H1 (cell line): ENCODE data around the gene GATAD2B. TPM values are rescaled to one million over a fixed set of nuclear protein-coding genes. Genes with fewer than 3 reads are reported as not detected.

Source experiments
- CTCF ChIA-PET: fragments of 300-600 bp; sonication (Branson Sonifier 250); formaldehyde crosslinking; loops from one replicate; lab custom pipeline; 2021; ENCODE audit not compliant: partially characterized antibody; lab: Charles Lee
- POLR2A ChIA-PET: fragments of 300-600 bp; sonication (Branson Sonifier 250); formaldehyde crosslinking; loops from one replicate; lab custom pipeline; 2021; ENCODE audit warnings: inconsistent platforms; ENCODE audit not compliant: partially characterized antibody; lab: Charles Lee
- DNase-seq, 2 experiments: peaks; one replicate each; pipeline versions ENCODE4 v3.0.0 to v3.0.0-alpha.2; 2010 to 2022; ENCODE audit warnings: low spot score in 2 of 2, low read depth in 1 of 2, mixed read lengths in 1 of 2
- FAIRE-seq: peaks from 2 replicates; lab custom pipeline; 2011; peaks lifted over from hg19 to GRCh38; lab: Jason Lieb, UNC
- H2AFZ ChIP-seq: 2 replicates; pipeline ENCODE4 v1.8.1; 2012; ENCODE audit warnings: low read length, inconsistent platforms
- H2AK5ac ChIP-seq: 2 replicates; pipeline ENCODE4 v1.6.1; 2013; ENCODE audit warnings: low read depth, low read length
- H2BK120ac ChIP-seq: replicated peaks from 2 replicates; pipeline ENCODE3; 2013; ENCODE audit warnings: low read depth, low read length, inconsistent platforms
- H2BK12ac ChIP-seq: 2 replicates; pipeline ENCODE4 v1.6.1; 2013; ENCODE audit warnings: low read depth, low read length
- H2BK15ac ChIP-seq: 2 replicates; pipeline ENCODE4 v1.6.1; 2013; ENCODE audit warnings: low read length
- H2BK20ac ChIP-seq: 2 replicates; pipeline ENCODE4 v1.6.1; 2013; ENCODE audit warnings: low read length
- H2BK5ac ChIP-seq: 2 replicates; pipeline ENCODE4 v1.6.1; 2013; ENCODE audit warnings: low read depth, low read length
- H3K14ac ChIP-seq: 2 replicates; pipeline ENCODE4 v1.6.1; 2013; ENCODE audit warnings: inconsistent platforms; ENCODE audit not compliant: insufficient read length
- H3K18ac ChIP-seq: 2 replicates; pipeline ENCODE4 v1.6.1; 2013; ENCODE audit warnings: low read length; ENCODE audit errors: extremely low read depth
- H3K23ac ChIP-seq: 2 replicates; pipeline ENCODE4 v1.6.1; 2013; ENCODE audit warnings: inconsistent platforms; ENCODE audit not compliant: insufficient read length
- H3K23me2 ChIP-seq: 2 replicates; pipeline ENCODE4 v1.6.1; 2013; ENCODE audit warnings: low read depth, low read length
- H3K27ac ChIP-seq: 2 replicates; pipeline ENCODE4 v1.6.1; 2011; ENCODE audit warnings: low read depth, low read length, inconsistent platforms
- H3K27me3 ChIP-seq, 4 experiments: replicated peaks in 1 of 4; 1 replicate in 1 of 4; 2 replicates in 3 of 4; pipeline versions ENCODE4 v1.6.1 to v1.8.1; 2011 to 2013; ENCODE audit warnings: low read length in 3 of 4, mild to moderate bottlenecking in 3 of 4, inconsistent platforms in 2 of 4, mixed read lengths in 2 of 4, moderate library complexity in 1 of 4; ENCODE audit not compliant: control insufficient read depth in 3 of 4, insufficient read depth in 3 of 4; ENCODE audit errors: extremely low read depth in 1 of 4
- H3K36me3 ChIP-seq, 4 experiments: 2 replicates each; pipeline versions ENCODE4 v1.6.1 to v1.8.1; 2011 to 2013; ENCODE audit warnings: mild to moderate bottlenecking in 4 of 4, low read length in 3 of 4, moderate library complexity in 2 of 4, control low read depth in 1 of 4, inconsistent platforms in 1 of 4; ENCODE audit not compliant: insufficient read depth in 4 of 4, control insufficient read depth in 2 of 4
- H3K4ac ChIP-seq: replicated peaks from 2 replicates; pipeline ENCODE3; 2013; ENCODE audit warnings: low read length, low read depth, mixed read lengths, inconsistent platforms; ENCODE audit not compliant: insufficient read length
- H3K4me1 ChIP-seq, 4 experiments: replicated peaks in 1 of 4; 1 replicate in 1 of 4; 2 replicates in 3 of 4; pipeline versions ENCODE4 v1.6.1 to v1.8.1; 2011 to 2013; ENCODE audit warnings: low read length in 3 of 4, inconsistent platforms in 2 of 4, mixed read lengths in 1 of 4; ENCODE audit not compliant: insufficient read depth in 4 of 4, control insufficient read depth in 3 of 4
- H3K4me2 ChIP-seq, 2 experiments: 2 replicates each; pipeline versions ENCODE4 v1.6.1 to v1.8.1; 2011 to 2013; ENCODE audit warnings: low read depth in 2 of 2, low read length in 2 of 2, control low read depth in 1 of 2, inconsistent platforms in 1 of 2, mild to moderate bottlenecking in 1 of 2; ENCODE audit not compliant: insufficient read depth in 1 of 2
- H3K4me3 ChIP-seq, 4 experiments: fragments of 200-600, 300-600 bp in 1 of 4; sonication (generic), shearing (Covaris generic), sonication (Bioruptor Twin) in 1 of 4; 2 replicates each; pipeline versions ENCODE4 v1.5.1 to v1.8.1; 2011 to 2016; ENCODE audit warnings: low read length in 4 of 4, low read depth in 3 of 4, control low read depth in 2 of 4, inconsistent platforms in 2 of 4, mild to moderate bottlenecking in 2 of 4, mixed read lengths in 1 of 4, moderate library complexity in 1 of 4; ENCODE audit not compliant: insufficient read depth in 2 of 4; ENCODE audit errors: extremely low read depth in 1 of 4
- H3K56ac ChIP-seq: replicated peaks from 2 replicates; pipeline ENCODE3; 2013; ENCODE audit warnings: low read depth, mild to moderate bottlenecking, mixed read lengths, low read length, inconsistent platforms; ENCODE audit not compliant: insufficient read length
- H3K79me1 ChIP-seq: 2 replicates; pipeline ENCODE4 v1.6.1; 2013; ENCODE audit warnings: low read depth, low read length, control low read depth
- H3K79me2 ChIP-seq, 2 experiments: 2 replicates each; pipeline versions ENCODE4 v1.6.1 to v1.8.1; 2012 to 2013; ENCODE audit warnings: low read length in 2 of 2, mild to moderate bottlenecking in 2 of 2, inconsistent platforms in 1 of 2; ENCODE audit not compliant: insufficient read depth in 2 of 2, control insufficient read depth in 1 of 2
- H3K9ac ChIP-seq, 4 experiments: replicated peaks in 1 of 4; 1 replicate in 1 of 4; 2 replicates in 3 of 4; pipeline versions ENCODE4 v1.6.1 to v1.8.1; 2011 to 2013; ENCODE audit warnings: low read depth in 3 of 4, low read length in 3 of 4, control low read depth in 2 of 4, mild to moderate bottlenecking in 2 of 4, moderate library complexity in 2 of 4, inconsistent platforms in 1 of 4; ENCODE audit errors: extremely low read depth in 1 of 4
- H3K9me3 ChIP-seq, 2 experiments: 2 replicates each; pipeline versions ENCODE4 v1.6.1 to v1.8.1; 2012 to 2013; ENCODE audit warnings: mild to moderate bottlenecking in 2 of 2, moderate library complexity in 2 of 2, control low read depth in 1 of 2, inconsistent platforms in 1 of 2, low read depth in 1 of 2, low read length in 1 of 2, mixed read lengths in 1 of 2; ENCODE audit not compliant: insufficient read depth in 2 of 2
- H4K20me1 ChIP-seq, 2 experiments: replicated peaks in 1 of 2; 2 replicates each; pipeline versions ENCODE3 to v1.8.1; 2011 to 2013; ENCODE audit warnings: inconsistent platforms in 2 of 2, low read length in 2 of 2, mild to moderate bottlenecking in 1 of 2; ENCODE audit not compliant: insufficient read depth in 2 of 2, control insufficient read depth in 1 of 2
- H4K5ac ChIP-seq: 2 replicates; pipeline ENCODE4 v1.6.1; 2013; ENCODE audit warnings: low read length, low read depth, mixed read lengths, inconsistent platforms; ENCODE audit not compliant: insufficient read length
- H4K8ac ChIP-seq: 2 replicates; pipeline ENCODE4 v1.8.0; 2013; ENCODE audit warnings: mild to moderate bottlenecking, moderate library complexity, low read length, inconsistent platforms; ENCODE audit not compliant: insufficient read depth; ENCODE audit errors: extremely low read depth
- H4K91ac ChIP-seq: replicated peaks from 2 replicates; pipeline ENCODE3; 2013; ENCODE audit warnings: low read length, mixed read lengths, inconsistent platforms; ENCODE audit not compliant: insufficient read length
- CHD2 ChIP-seq: IDR thresholded peaks from 2 replicates; pipeline ENCODE4 v1.6.1; 2012; ENCODE audit warnings: low read length, improper control_type of control experiment
- CREB1 ChIP-seq: IDR thresholded peaks from 2 replicates; pipeline ENCODE4 v1.6.1; 2012; ENCODE audit warnings: inconsistent platforms
- CTBP2 ChIP-seq: IDR thresholded peaks from 2 replicates; pipeline ENCODE4 v1.7.0; 2011; ENCODE audit warnings: borderline replicate concordance, mild to moderate bottlenecking, moderate library complexity, mixed read lengths, low read length; ENCODE audit not compliant: insufficient read depth, insufficient read length
- CTCF ChIP-seq, 3 experiments: IDR thresholded peaks; 1 replicate in 2 of 3; 2 replicates in 1 of 3; pipeline versions ENCODE4 v1.5.1 to v1.6.1; 2011; ENCODE audit warnings: low read length in 3 of 3, mild to moderate bottlenecking in 3 of 3, inconsistent platforms in 2 of 3, low read depth in 1 of 3, moderate library complexity in 1 of 3; ENCODE audit not compliant: insufficient read depth in 1 of 3; ENCODE audit errors: control extremely low read depth in 1 of 3
- FOSL1 ChIP-seq: IDR thresholded peaks from 2 replicates; pipeline ENCODE4 v1.6.1; 2011; ENCODE audit warnings: mild to moderate bottlenecking, low read depth, low read length, moderate library complexity; ENCODE audit not compliant: insufficient read depth
- MAFK ChIP-seq: IDR thresholded peaks from 2 replicates; pipeline ENCODE4 v1.6.1; 2012; ENCODE audit warnings: low read depth, mild to moderate bottlenecking, improper control_type of control experiment, low read length
- NANOG ChIP-seq: IDR thresholded peaks from 2 replicates; pipeline ENCODE4 v1.6.1; 2011; ENCODE audit warnings: low read length, low read depth, mild to moderate bottlenecking, inconsistent platforms; ENCODE audit not compliant: insufficient read depth, poor library complexity, severe bottlenecking
- POU5F1 ChIP-seq: IDR thresholded peaks from 2 replicates; pipeline ENCODE4 v1.6.1; 2011; ENCODE audit warnings: low read depth, mild to moderate bottlenecking, low read length, moderate library complexity
- RAD21 ChIP-seq, 2 experiments: IDR thresholded peaks in 1 of 2; conservative IDR thresholded peaks in 1 of 2; 2 replicates each; pipeline ENCODE4 v1.6.1; 2011; ENCODE audit warnings: low read depth in 2 of 2, low read length in 2 of 2, improper control_type of control experiment in 1 of 2, inconsistent platforms in 1 of 2, mild to moderate bottlenecking in 1 of 2, moderate library complexity in 1 of 2
- SIX5 ChIP-seq: IDR thresholded peaks from 2 replicates; pipeline ENCODE4 v1.6.1; 2011; ENCODE audit warnings: mild to moderate bottlenecking, low read depth, low read length
- SP1 ChIP-seq: IDR thresholded peaks from 2 replicates; pipeline ENCODE4 v1.6.1; 2011; ENCODE audit warnings: low read depth, low read length
- SUZ12 ChIP-seq: fragments of 200-600 bp; sonication (generic); IDR thresholded peaks from 2 replicates; pipeline ENCODE4 v1.6.1; 2012; ENCODE audit warnings: mild to moderate bottlenecking, inconsistent platforms, low read length, moderate library complexity, mixed read lengths
- WGBS, 2 experiments: shearing (Covaris generic) in 1 of 2; methylation state at CpG; one replicate each; pipeline versions ENCODE4 v1.1.6 to v1.1.7; 2013 to 2015; ENCODE audit warnings: low lambda C conversion rate in 2 of 2, mixed read lengths in 2 of 2, inconsistent platforms in 1 of 2, low coverage in 1 of 2, missing lambda C conversion rate in 1 of 2; ENCODE audit not compliant: insufficient replicate concordance in 2 of 2, insufficient coverage in 1 of 2, insufficient read length in 1 of 2; ENCODE audit errors: extremely low coverage in 1 of 2, missing lambda C conversion rate in 1 of 2; 5-methylcytosine and 5-hydroxymethylcytosine counted together
- polyA plus RNA-seq, 7 experiments: library from polyadenylated mRNA; depleted of rRNA in 3 of 7; stranded (reverse) in 5 of 7; unstranded in 2 of 7; fragments of >200 nt in 5 of 7; fragments of 200-250 nt in 2 of 7; gene quantifications; 1 replicate in 5 of 7; 2 replicates in 1 of 7; 4 replicates in 1 of 7; pipeline versions ENCODE4 v1.2.1 to v1.2.3, GENCODE V29; 2011 to 2013; ENCODE audit warnings: missing spikeins in 2 of 7, mixed read lengths in 2 of 7
- total RNA-seq: library from RNA; stranded (reverse); fragmentation: NEBNext Ultra II Directional; extraction: Animal tissue kit (Norgen Biotek cat#: 25700); gene quantifications from 2 replicates; pipeline ENCODE4 v1.2.1, GENCODE V29; 2021

The GATAD2B gene
- total and polyA plus RNA-seq, 2 of the 8 experiments (the other 6 are each of a cell fraction or from before 2014, with no cell fraction given), result 8.4 to 39.1 TPM

GRCh38 chr1:153764310-153764709 lies 158.5 kb downstream of the GATAD2B start:
- H2BK12ac ChIP-seq, result no peak overlapping the region
- 95% methylated on average over 5 of the region's 5 CpGs; no CpG with 5 or more reads in 1 of the 2 experiments for WGBS, 2 experiments
- H2BK20ac ChIP-seq, result no peak overlapping the region
- H4K5ac ChIP-seq, result no peak overlapping the region
- H3K4me2 ChIP-seq, result no peak overlapping the region
- no peak overlapping the region for H3K9ac ChIP-seq
- H3K4me1 ChIP-seq, result no peaks in the 10 kb centered on the region
- H3K79me1 ChIP-seq, result no peaks in the 10 kb centered on the region
- no peak overlapping the region for H2AK5ac ChIP-seq
- H3K9me3 ChIP-seq, result no peaks in the 10 kb centered on the region
- H4K91ac ChIP-seq, result no peak overlapping the region
- no peak overlapping the region for H2AFZ ChIP-seq
- no peaks in the 10 kb centered on the region for H3K79me2 ChIP-seq
- FAIRE-seq, result no peak
- no peak overlapping the region for H2BK15ac ChIP-seq
- H3K18ac ChIP-seq, result no peak overlapping the region
- peaks cover 19 to 70% (median 64%) of the 10 kb centered on the region in 4 experiments for H3K36me3 ChIP-seq
- H3K27ac ChIP-seq, result no peak overlapping the region
- no peak overlapping the region for H2BK5ac ChIP-seq
- no peak overlapping the region for H4K8ac ChIP-seq
- no peak overlapping the region for H2BK120ac ChIP-seq
- H3K23me2 ChIP-seq, result no peaks in the 10 kb centered on the region
- DNase-seq, result no peak
- H3K56ac ChIP-seq, result no peak overlapping the region
- ChIA-PET CTCF (interaction anchor here (0.6 to 12.1 kb wide), 7 partner anchors 8 to 89 kb away, joined by 4 to 172 read pairs (median 7); partner anchors contain the start of genes ILF2, NPR1 and SLC27A3), POLR2A (interaction anchor here (0.8 to 2.2 kb wide), 5 partner anchors 10 to 35 kb away, joined by 4 to 7 read pairs (median 4); no protein-coding TSS in a partner anchor)
- H3K23ac ChIP-seq, result no peak overlapping the region
- H3K4ac ChIP-seq, result no peak overlapping the region
- H3K4me3 ChIP-seq, result no peak overlapping the region
- H3K27me3 ChIP-seq, result no peaks in the 10 kb centered on the region
- H4K20me1 ChIP-seq, result no peaks in the 10 kb centered on the region
- H3K14ac ChIP-seq, result no peak overlapping the region
- TF ChIP-seq POU5F1 (no peak), MAFK (no peak), CREB1 (no peak), CHD2 (no peak), RAD21 (IDR thresholded peaks at IDR 0.05 in 1 of 2, conservative IDR thresholded peaks at IDR 0.05 in 1 of 2; ENCODE audit: low read depth in 2 of 2, low read length in 2 of 2) (no peak), CTBP2 (no peak), CTCF (IDR thresholded peaks at IDR 0.05; ENCODE audit: control extremely low read depth in 1 of 3, insufficient read depth in 1 of 3, low read depth in 1 of 3, low read length in 3 of 3) (no peak), SP1 (no peak), SUZ12 (no peak), SIX5 (no peak), NANOG (no peak), FOSL1 (no peak)
